GM12865 (cell line): ENCODE measurements around the gene PMVK.

Experiments used
- DNase-seq: peaks from one replicate; pipeline ENCODE4 v3.0.0; 2010; ENCODE audit warnings: low read depth
- H3K4me3 ChIP-seq: 2 replicates; pipeline ENCODE4 v1.5.1; 2011; ENCODE audit warnings: mild to moderate bottlenecking, low read depth, low read length, control low read depth
- CTCF ChIP-seq: IDR thresholded peaks from 2 replicates; pipeline ENCODE4 v1.5.1; 2011; ENCODE audit warnings: low read length, control low read depth, low read depth, inconsistent platforms; ENCODE audit not compliant: insufficient read depth; ENCODE audit errors: missing control alignments

PMVK gene

GRCh38 chr1:154877370-154877974, 59.0 kb downstream of the PMVK start:
- no peak for TF ChIP-seq CTCF
- H3K4me3 ChIP-seq = no peak overlapping the region
- DNase-seq = no peak

- no peak for DNase-seq
- no peak overlapping the region for H3K4me3 ChIP-seq
- TF ChIP-seq CTCF = no peak
Measured at GRCh38 chr1:154876842-154877369, 59.6 kb downstream of the PMVK start.
